Neuronal stem cell (in vitro differentiated cells): ENCODE results near the gene AAMP.
"Not testable (repeated sequence)": the region's sequence is repeated elsewhere in the genome, so short reads cannot be mapped to it uniquely, and the experiment has no call there.

ENCODE experiments used
- DNase-seq: peaks from one replicate; pipeline ENCODE4 v3.0.0-alpha.2; 2013; ENCODE audit warnings: low spot score
- H2AFZ ChIP-seq: one replicate; pipeline ENCODE4 v1.6.1; 2013; ENCODE audit warnings: mild to moderate bottlenecking, low read length, inconsistent platforms
- H2AK5ac ChIP-seq: 2 replicates; pipeline ENCODE4 v1.6.1; 2013; ENCODE audit warnings: low read depth, mild to moderate bottlenecking, inconsistent platforms, low read length, moderate library complexity, mixed read lengths
- H2BK120ac ChIP-seq: 2 replicates; pipeline ENCODE4 v1.6.1; 2013; ENCODE audit warnings: low read depth, mild to moderate bottlenecking, inconsistent platforms, low read length, moderate library complexity, mixed read lengths
- H2BK12ac ChIP-seq: one replicate; pipeline ENCODE4 v1.6.1; 2013; ENCODE audit warnings: low read length, inconsistent platforms
- H2BK15ac ChIP-seq: 2 replicates; pipeline ENCODE4 v1.6.1; 2013; ENCODE audit warnings: mild to moderate bottlenecking, low read length, inconsistent platforms, mixed read lengths
- H2BK5ac ChIP-seq: one replicate; pipeline ENCODE4 v1.6.1; 2013; ENCODE audit warnings: inconsistent platforms, mild to moderate bottlenecking, low read length, moderate library complexity
- H3K14ac ChIP-seq: one replicate; pipeline ENCODE4 v1.6.1; 2013; ENCODE audit warnings: low read length, inconsistent platforms
- H3K18ac ChIP-seq: 2 replicates; pipeline ENCODE4 v1.6.1; 2013; ENCODE audit warnings: low read length, inconsistent platforms
- H3K23ac ChIP-seq: 2 replicates; pipeline ENCODE4 v1.6.1; 2013; ENCODE audit warnings: low read depth, mild to moderate bottlenecking, mixed read lengths, low read length, inconsistent platforms; ENCODE audit not compliant: poor library complexity
- H3K27ac ChIP-seq: replicated peaks from 3 replicates; pipeline ENCODE4 v1.5.1; 2013; ENCODE audit warnings: low read length, inconsistent platforms
- H3K27me3 ChIP-seq, 3 experiments: 2 replicates each; pipeline ENCODE4 v1.6.1; 2013; ENCODE audit warnings: low read length in 3 of 3, mild to moderate bottlenecking in 2 of 3, inconsistent platforms in 1 of 3, low read depth in 1 of 3, mixed read lengths in 1 of 3, moderate library complexity in 1 of 3; ENCODE audit not compliant: control insufficient read depth in 3 of 3, insufficient read depth in 3 of 3
- H3K36me3 ChIP-seq, 2 donors: replicated peaks in 1 of 2; 2 replicates each; pipeline ENCODE4 v1.6.1; 2013; ENCODE audit warnings: low read length in 2 of 2; ENCODE audit not compliant: control insufficient read depth in 2 of 2, insufficient read depth in 2 of 2
- H3K4ac ChIP-seq: 2 replicates; pipeline ENCODE4 v1.6.1; 2013; ENCODE audit warnings: inconsistent platforms, mild to moderate bottlenecking, low read length, moderate library complexity
- H3K4me1 ChIP-seq, 2 donors: 1 replicate in 1 of 2; 2 replicates in 1 of 2; pipeline ENCODE4 v1.6.1; 2013; ENCODE audit warnings: low read length in 2 of 2, low read depth in 1 of 2; ENCODE audit not compliant: control insufficient read depth in 2 of 2, insufficient read depth in 1 of 2
- H3K4me2 ChIP-seq: one replicate; pipeline ENCODE4 v1.6.1; 2013; ENCODE audit warnings: mild to moderate bottlenecking, low read length, inconsistent platforms; ENCODE audit not compliant: insufficient read depth, poor library complexity, severe bottlenecking
- H3K4me3 ChIP-seq, 2 donors: 2 replicates each; pipeline ENCODE4 v1.5.1; 2013; ENCODE audit warnings: low read length in 2 of 2, mild to moderate bottlenecking in 2 of 2, inconsistent platforms in 1 of 2, moderate library complexity in 1 of 2
- H3K79me1 ChIP-seq: one replicate; pipeline ENCODE4 v1.6.1; 2013; ENCODE audit warnings: low read depth, mild to moderate bottlenecking, inconsistent platforms, low read length, moderate library complexity
- H3K9ac ChIP-seq: one replicate; pipeline ENCODE4 v1.6.1; 2013; ENCODE audit warnings: mild to moderate bottlenecking, low read depth, low read length, inconsistent platforms; ENCODE audit not compliant: poor library complexity
- H3K9me3 ChIP-seq, 2 donors: replicated peaks in 1 of 2; 2 replicates each; pipeline versions ENCODE3 to v1.6.1; 2013; ENCODE audit warnings: low read length in 2 of 2, mild to moderate bottlenecking in 2 of 2, inconsistent platforms in 1 of 2, low read depth in 1 of 2, mixed read lengths in 1 of 2, moderate library complexity in 1 of 2; ENCODE audit not compliant: control insufficient read depth in 2 of 2, insufficient read depth in 1 of 2
- H4K8ac ChIP-seq: one replicate; pipeline ENCODE4 v1.6.1; 2013; ENCODE audit warnings: low read depth, mild to moderate bottlenecking, inconsistent platforms, low read length, moderate library complexity
- H4K91ac ChIP-seq: one replicate; pipeline ENCODE4 v1.6.1; 2013; ENCODE audit warnings: low read length, low read depth, mild to moderate bottlenecking, inconsistent platforms; ENCODE audit not compliant: poor library complexity
- WGBS, 2 donors: extraction: QIAGEN DNeasy Blood & Tissue Kit; methylation state at CpG; one replicate each; pipeline ENCODE4 v1.1.7; 2013; ENCODE audit warnings: missing lambda C conversion rate in 2 of 2, mixed read lengths in 1 of 2; ENCODE audit not compliant: insufficient read length in 2 of 2, insufficient replicate concordance in 1 of 2; ENCODE audit errors: extremely low coverage in 2 of 2; 5-methylcytosine and 5-hydroxymethylcytosine counted together

Gene AAMP

GRCh38 chr2:218315397-218315796 is 45.5 kb upstream of the AAMP start:
- Histone ChIP-seq H2BK15ac (no peak overlapping the region), H3K9ac (no peak overlapping the region), H3K36me3 (no peaks in the 10 kb centered on the region), H3K14ac (no peak overlapping the region), H3K27ac (no peak overlapping the region), H3K9me3 (no peaks in the 10 kb centered on the region), H2BK120ac (no peak overlapping the region), H4K8ac (no peak overlapping the region), H2AK5ac (no peak overlapping the region), H3K4me3 (no peak overlapping the region), H3K4ac (no peak overlapping the region), H3K18ac (no peak overlapping the region), H3K4me1 (peaks cover 0 to 2% of the 10 kb centered on the region in 2 donors), H3K27me3 (peaks cover 0 to 21% (median 0%) of the 10 kb centered on the region in 3 experiments), H3K79me1 (peaks cover 3% of the 10 kb centered on the region), H4K91ac (no peak overlapping the region), H3K4me2 (no peak overlapping the region), H2BK12ac (no peak overlapping the region), H3K23ac (no peak overlapping the region), H2AFZ (no peak overlapping the region), H2BK5ac (no peak overlapping the region)
- no peak for DNase-seq
- no CpG with 5 or more reads among the region's 8 CpGs for WGBS, 2 donors

- not testable (repeated sequence) for H2AFZ ChIP-seq, H4K8ac ChIP-seq, H2BK12ac ChIP-seq, H2BK120ac ChIP-seq, H3K4me1 ChIP-seq, H3K4me2 ChIP-seq, H3K14ac ChIP-seq, H3K4me3 ChIP-seq, H3K9ac ChIP-seq, H3K9me3 ChIP-seq, H2BK15ac ChIP-seq, H3K18ac ChIP-seq, H3K27ac ChIP-seq, H3K4ac ChIP-seq, H2BK5ac ChIP-seq, H3K79me1 ChIP-seq, H3K23ac ChIP-seq, DNase-seq, H4K91ac ChIP-seq, H3K36me3 ChIP-seq, H2AK5ac ChIP-seq
- no CpG with 5 or more reads among the region's 4 CpGs for WGBS, 2 donors
- peaks cover 0 to 21% (median 0%) of the 10 kb centered on the region in 3 experiments for H3K27me3 ChIP-seq
Measured at GRCh38 chr2:218314764-218315163, 44.8 kb upstream of the AAMP start.

DNA sequence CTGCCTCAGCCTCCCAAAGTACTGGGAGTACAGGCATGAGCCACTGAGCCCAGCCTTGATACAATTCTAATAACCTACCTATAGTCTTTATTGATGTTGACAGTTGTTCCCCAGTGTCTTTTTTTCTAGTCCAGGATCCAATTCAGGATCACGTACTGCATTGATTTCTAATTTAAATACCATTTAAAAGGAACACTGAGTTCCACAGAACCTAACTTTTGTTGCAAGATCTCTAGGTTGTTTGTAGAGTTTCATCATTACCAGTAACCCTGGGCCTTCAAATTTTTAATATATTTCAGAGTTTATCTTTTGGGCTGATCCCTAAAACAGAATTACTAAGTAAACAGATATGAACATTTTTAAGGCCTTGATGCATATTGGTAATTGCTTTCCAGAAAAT is 43.4 kb upstream of the AAMP start:
- Histone ChIP-seq H3K9me3 (no peaks in the 10 kb centered on the region), H3K9ac (no peak overlapping the region), H3K27ac (no peak overlapping the region), H3K79me1 (peaks cover 3% of the 10 kb centered on the region), H3K14ac (no peak overlapping the region), H4K8ac (no peak overlapping the region), H3K4me1 (peaks cover 0 to 2% of the 10 kb centered on the region in 2 donors), H2AK5ac (no peak overlapping the region), H3K4ac (no peak overlapping the region), H3K27me3 (peaks cover 0 to 18% (median 0%) of the 10 kb centered on the region in 3 experiments), H3K18ac (no peak overlapping the region), H3K4me3 (no peak overlapping the region), H2BK120ac (no peak overlapping the region), H3K36me3 (no peaks in the 10 kb centered on the region), H3K23ac (no peak overlapping the region), H2AFZ (no peak overlapping the region), H3K4me2 (no peak overlapping the region), H2BK15ac (no peak overlapping the region), H2BK12ac (no peak overlapping the region), H2BK5ac (no peak overlapping the region), H4K91ac (no peak overlapping the region)
- DNase-seq = no peak
- no CpG with 5 or more reads among the region's 1 CpG for WGBS, 2 donors

- H3K4ac ChIP-seq = no peak overlapping the region
- no CpG with 5 or more reads among the region's 2 CpGs for WGBS, 2 donors
- no peak overlapping the region for H3K27ac ChIP-seq
Measured at GRCh38 chr2:218312267-218312756, 42.4 kb upstream of the AAMP start.

More at GRCh38 chr2:218312267-218312756, 42.4 kb upstream of the AAMP start:
- H3K27me3 ChIP-seq = peaks cover 0 to 8% (median 0%) of the 10 kb centered on the region in 3 experiments
- H2AK5ac ChIP-seq = no peak overlapping the region
- H2AFZ ChIP-seq = no peak overlapping the region
- no peak overlapping the region for H4K8ac ChIP-seq
- H2BK5ac ChIP-seq = no peak overlapping the region
- H3K9ac ChIP-seq = no peak overlapping the region
- no peak overlapping the region for H4K91ac ChIP-seq
- H3K79me1 ChIP-seq = peaks cover 3% of the 10 kb centered on the region
- H2BK12ac ChIP-seq = no peak overlapping the region
- no peak overlapping the region for H2BK120ac ChIP-seq
- no peak overlapping the region for H3K4me3 ChIP-seq
- no peak for DNase-seq
- no peak overlapping the region for H3K23ac ChIP-seq
- H3K4me2 ChIP-seq = no peak overlapping the region
- peaks cover 0 to 2% of the 10 kb centered on the region in 2 donors for H3K4me1 ChIP-seq
- no peaks in the 10 kb centered on the region for H3K36me3 ChIP-seq
- no peaks in the 10 kb centered on the region for H3K9me3 ChIP-seq
- H3K18ac ChIP-seq = no peak overlapping the region
- no peak overlapping the region for H2BK15ac ChIP-seq
- no peak overlapping the region for H3K14ac ChIP-seq
